CD14-positive monocyte (primary cell): ENCODE measurements around the gene WTIP. TPM values are rescaled to one million over a fixed set of nuclear protein-coding genes. Genes with fewer than 3 reads are reported as not detected.

Source experiments
- DNase-seq, 3 donors: peaks; one replicate each; pipeline ENCODE4 v3.0.0-alpha.2; 2011 to 2022
- H2AFZ ChIP-seq: 2 replicates; pipeline ENCODE4 v1.6.0; 2012; ENCODE audit warnings: mild to moderate bottlenecking, low read depth, low read length, inconsistent platforms; ENCODE audit not compliant: insufficient read depth, poor library complexity, severe bottlenecking
- H3K27ac ChIP-seq, 2 donors: 1 replicate in 1 of 2; 2 replicates in 1 of 2; pipeline ENCODE4 v1.5.1; 2012 to 2013; ENCODE audit warnings: low read length in 2 of 2, control low read depth in 1 of 2, inconsistent platforms in 1 of 2, low read depth in 1 of 2, mild to moderate bottlenecking in 1 of 2
- H3K27me3 ChIP-seq, 2 donors: one replicate each; pipeline versions ENCODE4 v1.6.0 to v1.6.1; 2011 to 2013; ENCODE audit warnings: low read length in 2 of 2; ENCODE audit not compliant: control insufficient read depth in 2 of 2, insufficient read depth in 2 of 2
- H3K36me3 ChIP-seq, 2 donors: replicated peaks in 1 of 2; 1 replicate in 1 of 2; 2 replicates in 1 of 2; pipeline versions ENCODE4 v1.5.1 to v1.6.1; 2012 to 2013; ENCODE audit warnings: low read length in 2 of 2, control low read depth in 1 of 2, inconsistent platforms in 1 of 2, mild to moderate bottlenecking in 1 of 2; ENCODE audit not compliant: insufficient read depth in 2 of 2, control insufficient read depth in 1 of 2
- H3K4me1 ChIP-seq, 2 donors: 1 replicate in 1 of 2; 2 replicates in 1 of 2; pipeline versions ENCODE4 v1.5.1 to v1.6.1; 2012 to 2013; ENCODE audit warnings: low read length in 2 of 2, control low read depth in 1 of 2, inconsistent platforms in 1 of 2, mild to moderate bottlenecking in 1 of 2, moderate library complexity in 1 of 2; ENCODE audit not compliant: insufficient read depth in 2 of 2, control insufficient read depth in 1 of 2
- H3K4me2 ChIP-seq: replicated peaks from 2 replicates; pipeline ENCODE3; 2012; ENCODE audit warnings: low read length, moderate library complexity, mild to moderate bottlenecking; ENCODE audit not compliant: poor library complexity, severe bottlenecking; ENCODE audit errors: extremely low read depth
- H3K4me3 ChIP-seq, 3 experiments: fragments of 200-600 bp in 1 of 3; sonication (generic) in 1 of 3; replicated peaks in 1 of 3; 1 replicate in 2 of 3; 2 replicates in 1 of 3; pipeline ENCODE4 v1.5.1; 2011 to 2013; ENCODE audit warnings: low read length in 3 of 3, mild to moderate bottlenecking in 3 of 3, control low read depth in 2 of 3, low read depth in 2 of 3, inconsistent platforms in 1 of 3, moderate library complexity in 1 of 3
- H3K79me2 ChIP-seq: 2 replicates; pipeline ENCODE4 v1.6.0; 2012; ENCODE audit warnings: mild to moderate bottlenecking, control low read depth, inconsistent platforms, low read length, moderate library complexity; ENCODE audit not compliant: insufficient read depth
- H3K9ac ChIP-seq: 2 replicates; pipeline ENCODE4 v1.6.0; 2017; ENCODE audit warnings: low read length, mild to moderate bottlenecking; ENCODE audit not compliant: insufficient read depth, poor library complexity, severe bottlenecking
- H3K9me3 ChIP-seq, 2 donors: replicated peaks in 1 of 2; 1 replicate in 1 of 2; 2 replicates in 1 of 2; pipeline versions ENCODE4 v1.5.1 to v1.6.1; 2012 to 2013; ENCODE audit warnings: low read length in 2 of 2, control low read depth in 1 of 2; ENCODE audit not compliant: control insufficient read depth in 1 of 2, insufficient read depth in 1 of 2
- H4K20me1 ChIP-seq: 2 replicates; pipeline ENCODE4 v1.6.0; 2012; ENCODE audit warnings: mild to moderate bottlenecking, low read length, control low read depth, moderate library complexity; ENCODE audit not compliant: insufficient read depth
- H3K27ac Mint-ChIP-seq, 7 donors: one replicate each; pipeline ENCODE4 v1.8.0; 2020; ENCODE audit warnings: mild to moderate bottlenecking in 7 of 7, mixed read lengths in 7 of 7, moderate library complexity in 6 of 7, inconsistent platforms in 2 of 7
- H3K27me3 Mint-ChIP-seq, 3 donors: one replicate each; pipeline ENCODE4 v1.8.0; 2021 to 2022; ENCODE audit warnings: low read depth in 3 of 3, mild to moderate bottlenecking in 3 of 3, mixed read lengths in 3 of 3, moderate library complexity in 3 of 3, inconsistent platforms in 1 of 3
- H3K36me3 Mint-ChIP-seq, 2 donors: one replicate each; pipeline ENCODE4 v1.8.0; 2020; ENCODE audit warnings: mixed read lengths in 2 of 2, inconsistent platforms in 1 of 2, mild to moderate bottlenecking in 1 of 2
- H3K4me1 Mint-ChIP-seq: one replicate; pipeline ENCODE4 v1.8.0; 2020; ENCODE audit warnings: mild to moderate bottlenecking, mixed read lengths
- H3K4me3 Mint-ChIP-seq, 2 donors: one replicate each; pipeline ENCODE4 v1.8.0; 2020; ENCODE audit warnings: mild to moderate bottlenecking in 2 of 2, mixed read lengths in 2 of 2, moderate library complexity in 1 of 2
- H3K9me3 Mint-ChIP-seq, 7 donors: one replicate each; pipeline ENCODE4 v1.8.0; 2020 to 2022; ENCODE audit warnings: mixed read lengths in 7 of 7, mild to moderate bottlenecking in 6 of 7, moderate library complexity in 6 of 7, inconsistent platforms in 2 of 7
- CTCF ChIP-seq: fragments of 200-600 bp; IDR thresholded peaks from one replicate; pipeline ENCODE4 v1.8.0; 2022; ENCODE audit warnings: antibody characterized with exemption, mild to moderate bottlenecking
- WGBS: methylation state at CpG from one replicate; pipeline ENCODE4 v1.1.5; 2013; ENCODE audit warnings: missing lambda C conversion rate; ENCODE audit not compliant: insufficient coverage; 5-methylcytosine and 5-hydroxymethylcytosine counted together
- intact Hi-C, 2 donors: fragments of 100-400 bp; cut with micrococcal nuclease; formaldehyde crosslinking; loops; one replicate each; pipeline versions ENCODE4 v1.15.0 to v1.15.1; 2023
- polyA plus RNA-seq, 3 donors: library from polyadenylated mRNA; depleted of rRNA in 1 of 3; unstranded in 2 of 3; stranded (reverse) in 1 of 3; fragments of 300-500 nt in 2 of 3; fragments of >200 nt in 1 of 3; fragmentation: Illumina TruSeq in 2 of 3; gene quantifications; 1 replicate in 2 of 3; 2 replicates in 1 of 3; pipeline ENCODE4 v1.2.3, GENCODE V29; 2012 to 2021

Gene WTIP
- polyA plus RNA-seq, 3 donors = 0.11 TPM; not detected in 2

- intact Hi-C loops = no loop called here
- H3K36me3 Mint-ChIP-seq = peaks cover 41 to 56% of the 10 kb centered on the region in 2 donors
Observed at GRCh38 chr19:34471906-34472700, 9.5 kb upstream of the WTIP start.

More at GRCh38 chr19:34471906-34472700, 9.5 kb upstream of the WTIP start:
- Mint-ChIP-seq H3K4me1 (peaks cover 29% of the 10 kb centered on the region), H3K27ac (peak overlapping the region in 1 of 7 donors; percentile 27), H3K27me3 (peaks cover 0 to 2% (median 0%) of the 10 kb centered on the region in 3 donors), H3K9me3 (no peaks in the 10 kb centered on the region), H3K4me3 (no peak overlapping the region)
- 96% methylated on average over 5 of the region's 8 CpGs for WGBS
- Histone ChIP-seq H3K4me3 (no peak overlapping the region), H3K27me3 (no peaks in the 10 kb centered on the region), H3K4me1 (peaks cover 26 to 32% of the 10 kb centered on the region in 2 donors), H4K20me1 (no peaks in the 10 kb centered on the region), H3K36me3 (peaks cover 52 to 66% of the 10 kb centered on the region in 2 donors), H3K4me2 (no peak overlapping the region), H2AFZ (no peak overlapping the region), H3K9ac (no peak overlapping the region), H3K9me3 (no peaks in the 10 kb centered on the region), H3K27ac (no peak overlapping the region), H3K79me2 (no peaks in the 10 kb centered on the region)
- no peak for TF ChIP-seq CTCF
- no peak for DNase-seq
